GM23338 (cell line): ENCODE measurements around the gene CDC14A. TPM values are rescaled to one million over a fixed set of nuclear protein-coding genes. Genes with fewer than 3 reads are reported as not detected.

ENCODE experiments used
- ATAC-seq: fragments of 200-7000 bp; cut with Tn5 transposase; 3 replicates; pipeline ENCODE4 v1.9.1; 2020
- DNase-seq: peaks from one replicate; pipeline ENCODE4 v3.0.0-alpha.2; 2015; ENCODE audit warnings: low spot score
- H2AFZ ChIP-seq: fragments of 200-600 bp; sonication (generic); 2 replicates; pipeline ENCODE4 v1.8.0; 2016; ENCODE audit warnings: antibody characterized with exemption, mild to moderate bottlenecking, moderate library complexity
- H3F3A ChIP-seq: fragments of 200-600 bp; sonication (generic); replicated peaks from 2 replicates; pipeline ENCODE4 v1.8.0; 2017; ENCODE audit warnings: antibody characterized with exemption, mixed run types, low read depth
- H3K27ac ChIP-seq: fragments of 200-600 bp; sonication (generic); 2 replicates; pipeline ENCODE4 v1.6.1; 2016; ENCODE audit warnings: low read depth
- H3K27me3 ChIP-seq: fragments of 200-600 bp; sonication (generic); 2 replicates; pipeline ENCODE4 v1.8.0; 2016; ENCODE audit warnings: mild to moderate bottlenecking, mixed run types, moderate library complexity; ENCODE audit not compliant: insufficient read depth
- H3K36me3 ChIP-seq: fragments of 200-600 bp; sonication (generic); 2 replicates; pipeline ENCODE4 v1.8.0; 2016; ENCODE audit warnings: mild to moderate bottlenecking; ENCODE audit not compliant: insufficient read depth
- H3K4me1 ChIP-seq: fragments of 200-600 bp; sonication (generic); 2 replicates; pipeline ENCODE4 v1.8.0; 2016; ENCODE audit warnings: mild to moderate bottlenecking, moderate library complexity; ENCODE audit not compliant: insufficient read depth
- H3K4me2 ChIP-seq: fragments of 200-600 bp; sonication (generic); 2 replicates; pipeline ENCODE4 v1.7.1; 2017; ENCODE audit warnings: mixed run types
- H3K4me3 ChIP-seq: fragments of 200-600 bp; sonication (generic); 2 replicates; pipeline ENCODE4 v1.6.1; 2016; ENCODE audit warnings: mixed run types
- H3K79me2 ChIP-seq: fragments of 200-600 bp; sonication (generic); replicated peaks from 2 replicates; pipeline ENCODE4 v1.8.0; 2017; ENCODE audit warnings: mild to moderate bottlenecking; ENCODE audit not compliant: insufficient read depth
- H3K9me2 ChIP-seq: fragments of 200-600 bp; sonication (generic); 2 replicates; pipeline ENCODE4 v1.8.0; 2017; ENCODE audit not compliant: insufficient read depth
- H4K20me1 ChIP-seq: fragments of 200-600 bp; sonication (generic); replicated peaks from 2 replicates; pipeline ENCODE4 v1.8.0; 2017; ENCODE audit warnings: mild to moderate bottlenecking; ENCODE audit not compliant: insufficient read depth
- H3K27ac Mint-ChIP-seq: 2 replicates; pipeline ENCODE4 v1.8.0; 2020; ENCODE audit warnings: inconsistent platforms, mild to moderate bottlenecking, moderate library complexity, mixed read lengths
- H3K27me3 Mint-ChIP-seq: 3 replicates; pipeline ENCODE4 v1.8.0; 2022; ENCODE audit warnings: low read depth, mild to moderate bottlenecking, moderate library complexity, mixed read lengths, inconsistent platforms; ENCODE audit not compliant: insufficient read depth, poor library complexity
- H3K36me3 Mint-ChIP-seq: 3 replicates; pipeline ENCODE4 v1.8.0; 2021; ENCODE audit warnings: low read depth, mild to moderate bottlenecking, inconsistent platforms, moderate library complexity, mixed read lengths
- H3K4me1 Mint-ChIP-seq: 3 replicates; pipeline ENCODE4 v1.8.0; 2020; ENCODE audit warnings: mild to moderate bottlenecking, inconsistent platforms, mixed read lengths
- H3K4me3 Mint-ChIP-seq: 3 replicates; pipeline ENCODE4 v1.8.0; 2021; ENCODE audit warnings: moderate library complexity, mild to moderate bottlenecking, inconsistent platforms, mixed read lengths
- H3K9me3 Mint-ChIP-seq: 3 replicates; pipeline ENCODE4 v1.8.0; 2020; ENCODE audit warnings: moderate library complexity, mild to moderate bottlenecking, inconsistent platforms, mixed read lengths
- CREB1 ChIP-seq: fragments of 250-450 bp; sonication (Bioruptor Pico); IDR thresholded peaks from 2 replicates; pipeline ENCODE4 v1.5.0; 2020; ENCODE audit warnings: low read depth, mild to moderate bottlenecking, moderate library complexity
- CTCF ChIP-seq, 2 experiments: fragments of 200-600 bp in 1 of 2; sonication (generic) in 1 of 2; conservative IDR thresholded peaks; 2 replicates each; pipeline versions ENCODE4 v1.5.1 to v1.6.1; 2016 to 2017; ENCODE audit warnings: antibody characterized with exemption in 2 of 2, low read depth in 2 of 2, mild to moderate bottlenecking in 2 of 2, moderate library complexity in 1 of 2
- EZH2 ChIP-seq: fragments of 200-600 bp; sonication (generic); IDR thresholded peaks from one replicate; pipeline ENCODE4 v1.8.0; 2017; ENCODE audit warnings: antibody characterized with exemption, mild to moderate bottlenecking, low read depth; ENCODE audit not compliant: unreplicated experiment
- EZH2phosphoT487 ChIP-seq: fragments of 200-600 bp; sonication (generic); IDR thresholded peaks from one replicate; pipeline ENCODE4 v1.8.1; 2018; ENCODE audit warnings: antibody characterized with exemption; ENCODE audit not compliant: unreplicated experiment
- NANOG ChIP-seq: IDR thresholded peaks from 2 replicates; pipeline ENCODE4 v1.6.1; 2016; ENCODE audit warnings: antibody characterized with exemption, borderline replicate concordance
- STAT1 ChIP-seq: IDR thresholded peaks from one replicate; pipeline ENCODE4 v1.6.1; 2016; ENCODE audit warnings: antibody characterized with exemption; ENCODE audit not compliant: unreplicated experiment
- ZNF331 ChIP-seq: fragments of 250-450 bp; sonication (Bioruptor Pico); IDR thresholded peaks from 2 replicates; pipeline ENCODE4 v1.5.0; 2020; ENCODE audit warnings: low read depth, mild to moderate bottlenecking, moderate library complexity
- ZNF462 ChIP-seq: fragments of 250-450 bp; sonication (Bioruptor Pico); IDR thresholded peaks from 2 replicates; pipeline ENCODE4 v1.5.0; 2020; ENCODE audit warnings: mild to moderate bottlenecking, moderate library complexity
- polyA plus RNA-seq: library from polyadenylated mRNA; unstranded; fragments of >200 nt; fragmentation: Nextera tagmentation; extraction: Ambion mirVana; gene quantifications from 2 replicates; pipeline ENCODE4 v1.2.1, GENCODE V29; 2016
- total RNA-seq: library from RNA; depleted of rRNA; stranded (reverse); fragments of >200 nt; shearing (Covaris generic); gene quantifications from 2 replicates; pipeline ENCODE4 v1.2.3, GENCODE V29; 2014

Gene CDC14A
- total and polyA plus RNA-seq, 2 experiments from 2014 or later, result 11.1 to 20.8 TPM

GRCh38 chr1:100363831-100364230 lies 11.5 kb downstream of the CDC14A start (continued):
- TF ChIP-seq ZNF462 (CRISPR knock-in tag) (no peak), EZH2phosphoT487 (no peak), NANOG (no peak)

GRCh38 chr1:100364697-100365096 lies 12.4 kb downstream of the CDC14A start:
- Histone ChIP-seq H2AFZ (no peak overlapping the region), H3K4me3 (no peak overlapping the region)
- TF ChIP-seq ZNF462 (CRISPR knock-in tag), result no peak
- no peak for TF ChIP-seq CTCF (conservative IDR thresholded peaks at IDR 0.05; ENCODE audit: low read depth in 2 of 2)
- TF ChIP-seq ZNF331, result no peak
- TF ChIP-seq STAT1, result no peak
- TF ChIP-seq CREB1 (CRISPR knock-in tag), result no peak
- TF ChIP-seq EZH2, result no peak
- TF ChIP-seq EZH2phosphoT487, result no peak

More at GRCh38 chr1:100364697-100365096, 12.4 kb downstream of the CDC14A start:
- Histone ChIP-seq H3K36me3 (no peaks in the 10 kb centered on the region), H3K79me2 (peaks cover 89% of the 10 kb centered on the region), H4K20me1 (no peaks in the 10 kb centered on the region), H3K4me1 (peaks cover 20% of the 10 kb centered on the region; the same call in 1 of the 2 replicates), H3K9me2 (no peaks in the 10 kb centered on the region), H3K27ac (no peak overlapping the region), H3F3A (no peaks in the 10 kb centered on the region), H3K27me3 (no peaks in the 10 kb centered on the region), H3K4me2 (no peak overlapping the region)
- DNase-seq (no peak), ATAC-seq (no peak)
- Mint-ChIP-seq H3K9me3 (no peaks in the 10 kb centered on the region), H3K4me1 (peaks cover 33% of the 10 kb centered on the region), H3K36me3 (peaks cover 9% of the 10 kb centered on the region; the same call in 2 of the 3 replicates), H3K27ac (no peak overlapping the region), H3K4me3 (no peak overlapping the region), H3K27me3 (no peaks in the 10 kb centered on the region)
